Stimulated activated CD4-positive, alpha-beta T cell treated with anti-CD3 and anti-CD28 coated beads, Interleukin-1b, Interleukin-23, amount 100 ng/mL, for 1 hour (primary cell): Measurements from ENCODE around the gene PM20D2.

ENCODE experiments used
- DNase-seq, 2 donors: peaks; one replicate each; pipeline ENCODE4 v3.0.0-alpha.2; 2020; ENCODE audit warnings: low read depth in 2 of 2

The PM20D2 gene

DNA sequence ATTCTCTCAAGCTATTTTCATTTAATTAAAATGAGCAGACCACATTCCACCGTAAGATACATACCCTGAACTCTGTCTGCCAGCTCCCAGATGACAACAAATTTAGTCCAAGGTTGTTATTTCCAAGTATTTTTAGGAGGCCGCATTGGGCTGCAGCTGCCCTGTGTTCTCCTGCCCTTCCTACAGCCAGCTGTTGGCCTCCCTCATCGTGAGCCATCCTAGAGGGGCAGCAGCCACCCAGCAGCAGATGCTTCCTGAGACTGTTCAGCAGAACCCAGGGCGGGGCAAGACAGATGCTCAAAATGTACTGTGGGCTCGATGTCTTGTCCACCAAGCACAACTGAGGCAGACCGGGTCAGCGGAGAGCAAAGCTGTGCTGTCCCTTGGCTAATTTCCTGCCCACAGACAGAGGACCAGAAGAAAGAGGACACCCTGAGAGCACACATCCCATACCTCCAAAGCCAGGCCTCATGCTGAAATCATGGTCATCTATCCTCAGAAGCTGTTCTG lies 54.9 kb downstream of the PM20D2 start:
- no peak for DNase-seq

DNA sequence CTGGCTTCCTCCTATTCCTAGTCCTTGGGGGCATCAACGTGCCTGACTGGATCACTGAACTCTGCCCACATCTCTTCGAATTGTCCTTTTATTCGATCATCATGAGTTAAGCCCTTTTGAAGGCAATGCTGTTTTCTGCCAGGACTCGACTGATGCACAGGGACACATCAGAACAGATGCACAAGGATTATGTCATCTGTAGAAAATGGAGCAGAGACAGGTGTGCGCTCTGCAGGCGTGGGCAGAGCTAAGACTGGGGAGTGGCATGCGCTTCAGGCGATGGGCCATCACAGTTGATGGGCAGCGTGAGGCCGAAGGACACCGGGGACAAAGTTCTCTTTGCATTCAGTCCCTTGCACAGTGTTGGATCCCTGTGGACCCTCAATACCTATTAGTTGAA lies 58.2 kb downstream of the PM20D2 start:
- no peak for DNase-seq

DNA sequence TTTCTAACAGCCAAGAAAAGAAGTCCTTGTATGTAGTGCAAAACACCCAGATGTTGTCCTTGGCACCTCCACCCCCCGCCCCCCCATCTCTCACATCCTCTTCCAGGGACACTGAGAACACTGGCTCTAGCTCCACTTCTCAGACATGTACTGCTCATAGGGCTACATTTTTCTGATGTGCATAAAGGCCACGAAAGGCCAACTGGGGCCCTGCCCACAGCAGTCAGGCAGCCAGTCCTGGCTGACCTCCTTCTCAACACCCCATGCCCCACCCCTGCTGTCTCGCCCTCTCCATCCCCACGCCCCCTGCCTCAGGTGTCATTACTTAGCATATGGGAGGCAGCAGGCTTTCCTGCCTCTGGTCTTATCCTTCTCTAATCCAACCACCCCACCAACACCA lies 60.0 kb downstream of the PM20D2 start:
- DNase-seq = no peak

DNA sequence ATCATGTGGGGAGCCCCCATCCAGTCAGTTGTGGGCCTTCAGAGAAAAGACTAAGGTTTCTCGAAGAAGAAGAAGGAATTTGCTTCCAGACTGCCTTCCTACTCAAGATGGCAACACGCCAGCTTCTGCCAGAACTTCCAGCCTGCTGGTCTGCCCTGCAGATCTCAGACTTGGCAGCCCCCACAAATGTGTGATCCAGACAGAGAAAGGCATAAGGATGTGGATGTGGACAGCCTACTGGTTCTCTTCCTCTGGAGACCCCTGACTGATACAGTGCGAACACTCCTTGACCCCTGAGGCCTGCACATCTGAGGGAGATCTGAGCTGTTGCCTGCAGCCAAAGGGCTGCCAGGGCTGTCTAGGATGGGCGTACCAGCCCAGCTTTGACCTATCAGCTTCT lies 62.7 kb downstream of the PM20D2 start:
- DNase-seq = no peak

DNA sequence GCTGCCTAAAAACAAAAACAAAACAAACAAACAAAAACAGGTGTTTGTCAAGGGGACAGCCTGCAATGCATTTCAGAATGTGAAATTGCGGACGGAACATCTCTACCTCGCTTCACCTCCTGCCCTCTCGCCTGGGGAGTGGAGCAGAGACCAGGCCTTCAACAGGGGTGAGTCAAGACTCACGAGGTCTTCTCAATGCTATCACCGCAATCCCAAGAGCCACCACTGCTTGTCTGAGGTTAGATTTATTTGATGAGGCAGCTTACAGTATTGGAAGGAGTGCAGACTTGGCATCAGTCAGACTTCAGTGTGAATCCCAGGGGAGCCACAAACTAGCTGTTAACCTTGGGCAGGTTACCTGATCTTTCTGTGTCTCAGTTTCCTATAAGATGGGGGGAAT lies 63.6 kb downstream of the PM20D2 start:
- no peak for DNase-seq

DNA sequence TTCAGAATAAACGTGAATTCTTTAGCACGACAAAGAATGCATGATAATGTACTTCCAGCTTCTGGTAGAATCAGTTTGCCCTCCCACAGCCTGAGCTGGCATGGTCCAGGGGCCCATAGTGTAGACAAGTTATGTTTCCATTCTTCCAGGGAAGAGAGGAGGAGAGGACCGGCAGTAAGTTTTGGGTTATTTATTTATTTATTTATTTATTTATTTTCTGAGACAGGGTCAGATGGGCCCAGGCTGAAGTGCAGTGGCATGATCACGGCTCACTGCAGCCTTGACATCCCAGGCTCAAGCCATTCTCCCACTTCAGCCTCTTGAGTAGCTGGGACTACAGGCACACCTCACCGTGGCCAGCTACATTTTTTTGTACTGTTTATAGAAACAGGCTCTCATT lies 66.6 kb downstream of the PM20D2 start:
- no peak for DNase-seq

DNA sequence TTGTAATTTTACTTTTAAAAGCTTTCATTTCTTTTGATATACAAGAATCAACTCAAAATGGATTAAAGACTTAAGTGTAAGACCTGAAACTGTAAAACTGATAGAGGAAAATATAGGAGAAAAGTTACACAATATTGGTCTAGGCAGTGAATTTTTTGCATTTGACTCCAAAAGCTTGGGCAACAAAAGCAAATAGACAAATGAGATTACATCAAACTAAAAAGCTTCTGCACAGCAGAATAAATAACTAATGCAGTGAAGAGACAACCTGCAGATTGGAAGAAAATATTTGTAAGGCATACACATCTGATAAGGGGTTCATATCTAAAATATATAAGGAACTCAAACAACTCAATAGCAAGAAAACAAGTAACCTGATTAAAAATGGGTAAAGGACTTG lies 68.3 kb downstream of the PM20D2 start:
- no peak for DNase-seq
